Breast epithelium (tissue), 3 donors: Measurements from ENCODE around the gene SLC35G3.

Experiments used
- CTCF ChIP-seq, 3 donors: fragments of 450-650 bp; IDR thresholded peaks; one replicate each; pipeline ENCODE4 v1.5.1; 2016 to 2017; ENCODE audit warnings: antibody characterized with exemption in 3 of 3, mild to moderate bottlenecking in 3 of 3, moderate library complexity in 3 of 3
- POLR2AphosphoS5 ChIP-seq, 3 donors: sonication (generic); formaldehyde crosslinking; IDR thresholded peaks; one replicate each; pipeline ENCODE4 v1.6.1; 2017; ENCODE audit warnings: antibody characterized with exemption in 3 of 3

GRCh38 chr17:35147375-35147905, 46.8 kb downstream of the SLC35G3 start, which contains the start of gene UNC45B:
- TF ChIP-seq CTCF (IDR thresholded peaks at IDR 0.05) (no peak), POLR2AphosphoS5 (IDR thresholded peaks at IDR 0.05) (no peak)
